Measurements from ENCODE around the gene RAD51B.

RAD51B gene

GRCh38 chr14:68762953-68763764 is 943.6 kb downstream of the RAD51B start:
- no peak for TF ChIP-seq CTCF (IDR thresholded peaks at IDR 0.05)

GRCh38 chr14:68766299-68767247 is 947.0 kb downstream of the RAD51B start:
- no peak for TF ChIP-seq CTCF (IDR thresholded peaks at IDR 0.05)

- no peak for TF ChIP-seq CTCF (IDR thresholded peaks at IDR 0.05)
Measured at GRCh38 chr14:68767248-68767645, 947.7 kb downstream of the RAD51B start.

- no peak for TF ChIP-seq CTCF (IDR thresholded peaks at IDR 0.05)
Measured at GRCh38 chr14:68768316-68768715, 948.7 kb downstream of the RAD51B start.

GRCh38 chr14:68770051-68770450 is 950.5 kb downstream of the RAD51B start:
- no peak for TF ChIP-seq CTCF (IDR thresholded peaks at IDR 0.05)

GRCh38 chr14:68770553-68771286 is 951.1 kb downstream of the RAD51B start:
- no peak for TF ChIP-seq CTCF (IDR thresholded peaks at IDR 0.05)

- TF ChIP-seq CTCF (IDR thresholded peaks at IDR 0.05) = no peak
Measured at GRCh38 chr14:68771631-68772030, 952.1 kb downstream of the RAD51B start.
